Ovary (tissue), 9 donors: ENCODE measurements around the gene RPS3. TPM values are rescaled to one million over a fixed set of nuclear protein-coding genes. Genes with fewer than 3 reads are reported as not detected.
"Not testable (repeated sequence)": the region's sequence is repeated elsewhere in the genome, so short reads cannot be mapped to it uniquely, and the experiment has no call there.

ENCODE experiments used
- DNase-seq, 5 donors: peaks; one replicate each; pipeline ENCODE4 v3.0.0-alpha.2; 2019 to 2020
- H3K27ac ChIP-seq, 2 donors: fragments of 200-600 bp; one replicate each; pipeline versions ENCODE4 v1.5.1 to v1.8.0; 2019 to 2022
- H3K27me3 ChIP-seq: fragments of 200-600 bp; one replicate; pipeline ENCODE4 v1.8.0; 2022
- H3K36me3 ChIP-seq: fragments of 200-600 bp; sonication (generic); one replicate; pipeline ENCODE4 v1.5.1; 2019
- H3K4me1 ChIP-seq: one replicate; pipeline ENCODE4 v1.8.1; 2013; ENCODE audit warnings: mild to moderate bottlenecking, moderate library complexity; ENCODE audit not compliant: insufficient read depth
- H3K4me3 ChIP-seq: fragments of 200-600 bp; sonication (generic); one replicate; pipeline ENCODE4 v1.5.1; 2017
- H3K9me3 ChIP-seq, 2 donors: fragments of 200-600 bp in 1 of 2; sonication (generic) in 1 of 2; one replicate each; pipeline versions ENCODE4 v1.5.1 to v1.8.1; 2013 to 2019; ENCODE audit warnings: mild to moderate bottlenecking in 1 of 2, moderate library complexity in 1 of 2
- EP300 ChIP-seq: sonication (generic); formaldehyde crosslinking; IDR thresholded peaks from one replicate; pipeline ENCODE4 v1.6.1; 2017; ENCODE audit warnings: antibody characterized with exemption
- POLR2A ChIP-seq: fragments of 450-650 bp; IDR thresholded peaks from one replicate; pipeline ENCODE4 v1.6.1; 2017; ENCODE audit warnings: antibody characterized with exemption, mild to moderate bottlenecking, moderate library complexity
- WGBS, 3 donors: extraction: QIAGEN DNeasy Blood & Tissue Kit in 1 of 3; methylation state at CpG; one replicate each; pipeline versions ENCODE4 v1.1.5 to v1.1.7; 2013 to 2017; 5-methylcytosine and 5-hydroxymethylcytosine counted together
- intact Hi-C, 4 donors: fragments of 100-400 bp; cut with DNase I; formaldehyde crosslinking; loops; one replicate each; pipeline versions ENCODE4 v1.11.0 to v1.15.1; 2022 to 2023
- polyA plus RNA-seq, 2 donors: library from polyadenylated mRNA; stranded (reverse); fragments of 200-250 nt in 1 of 2; fragments of 350-450 nt in 1 of 2; fragmentation: Illumina TruSeq in 1 of 2; extraction: RNeasy Lipid Tissue Mini Kit (QIAGEN cat#74804) in 1 of 2; gene quantifications; one replicate each; pipeline ENCODE4 v1.2.3, GENCODE V29; 2013 to 2014
- total RNA-seq, 7 donors: library from RNA; depleted of rRNA in 2 of 7; stranded (reverse); fragments of >200 nt in 2 of 7; fragmentation: NEBNext Ultra II Directional in 3 of 7; extraction: Animal tissue kit (Norgen Biotek cat#: 25700) in 3 of 7; gene quantifications; one replicate each; pipeline versions ENCODE4 v1.1.0 to v1.2.4, GENCODE V29; 2016 to 2023
- TF ChIP-seq, protein P1 (sequence below), 3 donors: fragments of 450-650 bp in 2 of 3; fragments of 200-600 bp in 1 of 3; IDR thresholded peaks; one replicate each; pipeline versions ENCODE4 v1.5.1 to v1.8.0; 2016 to 2022; ENCODE audit warnings: antibody characterized with exemption in 3 of 3, mild to moderate bottlenecking in 1 of 3
- donor health status: DM: no; HTN: no; CAD: no; lungs with moderate emphysema.
- donor health status: DM: no; HTN: no; CAD: no.
- donor health status: Bipolar disorder and iron deficiency.
- donor health status: DM: yes; HTN: yes; CAD: no.
- donor health status: DM: no; HTN: no; CAD: no.
- donor health status: DM: yes; HTN: yes; CAD: no.

The RPS3 gene
- total and polyA plus RNA-seq, 9 donors: 3,268 to 7,276 (median 5,342) TPM

- Histone ChIP-seq H3K4me1 (peaks cover 9% of the 10 kb centered on the region), H3K27ac (no peak overlapping the region), H3K4me3 (no peak overlapping the region), H3K27me3 (no peaks in the 10 kb centered on the region), H3K36me3 (no peaks in the 10 kb centered on the region), H3K9me3 (no peaks in the 10 kb centered on the region)
- 89 to 90% (median 89%) methylated on average over 10 of the region's 10 CpGs for WGBS, 3 donors
- TF ChIP-seq POLR2A (no peak), EP300 (no peak)
- TF ChIP-seq, protein P1, sequence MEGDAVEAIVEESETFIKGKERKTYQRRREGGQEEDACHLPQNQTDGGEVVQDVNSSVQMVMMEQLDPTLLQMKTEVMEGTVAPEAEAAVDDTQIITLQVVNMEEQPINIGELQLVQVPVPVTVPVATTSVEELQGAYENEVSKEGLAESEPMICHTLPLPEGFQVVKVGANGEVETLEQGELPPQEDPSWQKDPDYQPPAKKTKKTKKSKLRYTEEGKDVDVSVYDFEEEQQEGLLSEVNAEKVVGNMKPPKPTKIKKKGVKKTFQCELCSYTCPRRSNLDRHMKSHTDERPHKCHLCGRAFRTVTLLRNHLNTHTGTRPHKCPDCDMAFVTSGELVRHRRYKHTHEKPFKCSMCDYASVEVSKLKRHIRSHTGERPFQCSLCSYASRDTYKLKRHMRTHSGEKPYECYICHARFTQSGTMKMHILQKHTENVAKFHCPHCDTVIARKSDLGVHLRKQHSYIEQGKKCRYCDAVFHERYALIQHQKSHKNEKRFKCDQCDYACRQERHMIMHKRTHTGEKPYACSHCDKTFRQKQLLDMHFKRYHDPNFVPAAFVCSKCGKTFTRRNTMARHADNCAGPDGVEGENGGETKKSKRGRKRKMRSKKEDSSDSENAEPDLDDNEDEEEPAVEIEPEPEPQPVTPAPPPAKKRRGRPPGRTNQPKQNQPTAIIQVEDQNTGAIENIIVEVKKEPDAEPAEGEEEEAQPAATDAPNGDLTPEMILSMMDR (IDR thresholded peaks at IDR 0.05): no peak
- intact Hi-C loops: no loop called here
- DNase-seq: no peak
Observed at GRCh38 chr11:75355051-75355450, 44.3 kb upstream of the RPS3 start.

GRCh38 chr11:75356613-75357012 lies 42.7 kb upstream of the RPS3 start:
- Histone ChIP-seq H3K9me3 (no peaks in the 10 kb centered on the region), H3K27me3 (no peaks in the 10 kb centered on the region), H3K36me3 (no peaks in the 10 kb centered on the region), H3K4me1 (peaks cover 3% of the 10 kb centered on the region), H3K4me3 (no peak overlapping the region), H3K27ac (no peak overlapping the region)
- TF ChIP-seq, protein P1 (IDR thresholded peaks at IDR 0.05): no peak
- no peak for TF ChIP-seq EP300
- TF ChIP-seq POLR2A: no peak
- intact Hi-C loops: no loop called here
- 32 to 46% (median 37%) methylated on average over 2 of the region's 2 CpGs for WGBS, 3 donors
- DNase-seq: no peak

DNA sequence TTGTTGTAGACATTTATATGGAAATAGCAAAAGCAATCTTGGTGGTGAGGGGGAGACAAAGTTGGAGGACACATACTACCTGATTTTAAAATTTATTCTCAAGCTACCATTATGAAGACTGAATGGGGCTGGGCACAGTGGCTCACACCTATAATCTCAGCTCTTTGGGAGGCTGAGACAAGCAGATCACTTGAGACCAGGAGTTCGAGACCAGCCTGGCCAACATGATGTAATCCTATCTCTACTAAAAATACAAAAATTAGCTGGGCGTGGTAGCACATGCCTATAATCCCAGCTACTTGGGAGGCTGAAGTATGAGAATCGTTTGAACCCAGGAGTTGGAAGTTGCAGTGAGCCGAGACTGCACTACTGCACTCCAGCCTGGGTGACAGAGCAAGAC lies 37.0 kb upstream of the RPS3 start:
- H3K9me3 ChIP-seq, H3K4me1 ChIP-seq, DNase-seq, H3K27ac ChIP-seq, H3K36me3 ChIP-seq, intact Hi-C loops, H3K27me3 ChIP-seq, H3K4me3 ChIP-seq: not testable (repeated sequence)
- WGBS, 3 donors: 68 to 84% (median 83%) methylated on average over 4 of the region's 4 CpGs

DNA sequence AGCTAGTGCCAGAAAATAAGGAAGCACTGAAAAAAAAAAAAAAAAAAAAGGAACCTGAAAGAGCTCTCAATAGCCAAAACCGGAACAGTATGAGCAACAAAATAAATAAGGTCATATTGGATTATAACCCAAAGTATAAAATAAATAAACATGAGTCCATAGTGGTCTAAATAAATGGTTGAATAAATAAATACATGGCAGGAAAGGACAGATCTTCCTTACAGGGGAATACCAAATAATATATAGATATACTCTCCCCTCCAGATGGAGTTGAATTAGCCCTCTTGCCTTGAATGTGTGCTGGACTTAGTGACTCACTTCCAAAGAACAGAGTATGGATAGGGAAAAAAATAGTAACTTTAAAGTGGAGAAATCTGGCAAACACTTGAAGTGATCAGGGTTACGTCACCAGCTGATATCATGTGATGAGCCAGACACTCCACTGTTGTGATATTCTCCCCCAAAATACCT lies 33.6 kb upstream of the RPS3 start:
- TF ChIP-seq POLR2A: no peak
- TF ChIP-seq EP300: no peak
- TF ChIP-seq, protein P1 (IDR thresholded peaks at IDR 0.05): no peak
- H3K9me3 ChIP-seq: peaks cover 0 to 3% of the 10 kb centered on the region in 2 donors
- intact Hi-C loops: no loop called here
- no peak overlapping the region for H3K27ac ChIP-seq
- 31 to 36% (median 34%) methylated on average over 2 of the region's 2 CpGs for WGBS, 3 donors
- no peak for DNase-seq
- no peaks in the 10 kb centered on the region for H3K36me3 ChIP-seq
- H3K27me3 ChIP-seq: no peaks in the 10 kb centered on the region
- no peak overlapping the region for H3K4me3 ChIP-seq
- no peaks in the 10 kb centered on the region for H3K4me1 ChIP-seq

DNA sequence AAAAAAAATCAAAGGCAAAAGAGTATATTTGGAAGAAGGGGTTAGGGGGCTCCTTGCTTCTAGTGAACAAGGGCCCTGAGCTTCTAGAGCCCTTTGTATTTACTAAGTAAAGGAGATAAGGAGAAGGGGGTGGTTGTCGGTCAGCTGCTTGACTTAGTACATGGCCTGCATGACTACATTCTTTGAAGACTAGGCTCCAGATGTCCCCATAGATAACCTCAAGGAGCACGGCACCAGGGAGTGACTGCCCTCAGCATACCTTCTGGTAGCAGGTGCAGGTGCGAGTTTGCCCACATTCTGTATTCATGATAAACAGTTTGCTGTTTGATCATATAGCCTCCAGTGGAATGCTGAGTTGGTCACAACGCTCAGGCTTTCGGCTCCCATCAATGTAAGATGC lies 32.5 kb upstream of the RPS3 start:
- not testable (repeated sequence) for H3K9me3 ChIP-seq, H3K27ac ChIP-seq, H3K4me1 ChIP-seq, H3K36me3 ChIP-seq, DNase-seq, H3K27me3 ChIP-seq, H3K4me3 ChIP-seq
- intact Hi-C loops: loop anchor here in 1 of 4 donors (1.0 kb wide), 1 partner anchor 29 kb away; no protein-coding TSS in a partner anchor
- WGBS, 3 donors: 91 to 97% (median 94%) methylated on average over 5 of the region's 5 CpGs
